ENCODE results near the gene NOB1. TPM values are rescaled to one million over a fixed set of nuclear protein-coding genes. Genes with fewer than 3 reads are reported as not detected.

NOB1 gene
- total RNA-seq, 4 donors from 2014 or later = 28.0 to 44.5 (median 40.1) TPM

DNA sequence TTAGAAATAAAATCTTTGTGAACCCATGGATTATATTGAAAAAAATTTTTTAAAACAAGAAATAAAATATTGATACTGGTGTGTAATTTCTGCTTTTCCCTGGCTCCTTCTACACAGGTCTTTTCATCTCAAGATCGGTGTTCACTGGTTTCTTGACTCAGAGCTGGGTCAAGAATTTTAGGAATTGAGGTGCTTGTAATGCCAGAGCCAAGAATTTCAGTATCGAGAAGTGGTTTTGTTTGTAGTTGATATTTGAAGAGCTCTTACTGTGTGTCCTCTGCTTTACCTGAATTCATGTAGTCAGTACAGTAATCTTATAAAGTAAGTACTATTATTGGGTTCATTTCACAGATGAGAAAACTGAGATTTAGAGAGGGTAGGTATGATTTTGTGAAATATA, 14.7 kb upstream of the NOB1 start:
- TF ChIP-seq, protein P1, sequence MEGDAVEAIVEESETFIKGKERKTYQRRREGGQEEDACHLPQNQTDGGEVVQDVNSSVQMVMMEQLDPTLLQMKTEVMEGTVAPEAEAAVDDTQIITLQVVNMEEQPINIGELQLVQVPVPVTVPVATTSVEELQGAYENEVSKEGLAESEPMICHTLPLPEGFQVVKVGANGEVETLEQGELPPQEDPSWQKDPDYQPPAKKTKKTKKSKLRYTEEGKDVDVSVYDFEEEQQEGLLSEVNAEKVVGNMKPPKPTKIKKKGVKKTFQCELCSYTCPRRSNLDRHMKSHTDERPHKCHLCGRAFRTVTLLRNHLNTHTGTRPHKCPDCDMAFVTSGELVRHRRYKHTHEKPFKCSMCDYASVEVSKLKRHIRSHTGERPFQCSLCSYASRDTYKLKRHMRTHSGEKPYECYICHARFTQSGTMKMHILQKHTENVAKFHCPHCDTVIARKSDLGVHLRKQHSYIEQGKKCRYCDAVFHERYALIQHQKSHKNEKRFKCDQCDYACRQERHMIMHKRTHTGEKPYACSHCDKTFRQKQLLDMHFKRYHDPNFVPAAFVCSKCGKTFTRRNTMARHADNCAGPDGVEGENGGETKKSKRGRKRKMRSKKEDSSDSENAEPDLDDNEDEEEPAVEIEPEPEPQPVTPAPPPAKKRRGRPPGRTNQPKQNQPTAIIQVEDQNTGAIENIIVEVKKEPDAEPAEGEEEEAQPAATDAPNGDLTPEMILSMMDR (IDR thresholded peaks at IDR 0.05; ENCODE audit: low read depth) = no peak

DNA sequence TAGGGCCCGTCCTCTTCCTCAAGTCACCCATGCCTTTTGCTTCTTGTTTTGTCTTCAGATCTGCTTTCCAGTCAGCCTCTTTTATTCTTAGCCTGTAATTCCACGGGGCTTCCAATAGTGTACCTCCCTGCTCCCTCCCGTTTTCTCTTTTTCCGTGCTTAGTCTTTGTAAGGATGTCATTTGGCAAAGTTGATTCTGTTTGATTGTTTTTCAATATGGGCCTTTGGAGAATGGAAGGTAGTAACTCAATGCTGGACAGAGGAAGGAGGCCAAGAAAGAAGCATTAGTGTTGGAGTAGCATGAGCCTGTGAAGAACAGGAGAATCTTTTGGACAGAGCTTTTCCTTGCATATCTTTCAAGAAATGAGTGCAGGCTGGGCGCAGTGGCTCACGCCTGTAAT, 13.9 kb upstream of the NOB1 start:
- TF ChIP-seq, protein P1 (IDR thresholded peaks at IDR 0.05; ENCODE audit: low read depth) = no peak

DNA sequence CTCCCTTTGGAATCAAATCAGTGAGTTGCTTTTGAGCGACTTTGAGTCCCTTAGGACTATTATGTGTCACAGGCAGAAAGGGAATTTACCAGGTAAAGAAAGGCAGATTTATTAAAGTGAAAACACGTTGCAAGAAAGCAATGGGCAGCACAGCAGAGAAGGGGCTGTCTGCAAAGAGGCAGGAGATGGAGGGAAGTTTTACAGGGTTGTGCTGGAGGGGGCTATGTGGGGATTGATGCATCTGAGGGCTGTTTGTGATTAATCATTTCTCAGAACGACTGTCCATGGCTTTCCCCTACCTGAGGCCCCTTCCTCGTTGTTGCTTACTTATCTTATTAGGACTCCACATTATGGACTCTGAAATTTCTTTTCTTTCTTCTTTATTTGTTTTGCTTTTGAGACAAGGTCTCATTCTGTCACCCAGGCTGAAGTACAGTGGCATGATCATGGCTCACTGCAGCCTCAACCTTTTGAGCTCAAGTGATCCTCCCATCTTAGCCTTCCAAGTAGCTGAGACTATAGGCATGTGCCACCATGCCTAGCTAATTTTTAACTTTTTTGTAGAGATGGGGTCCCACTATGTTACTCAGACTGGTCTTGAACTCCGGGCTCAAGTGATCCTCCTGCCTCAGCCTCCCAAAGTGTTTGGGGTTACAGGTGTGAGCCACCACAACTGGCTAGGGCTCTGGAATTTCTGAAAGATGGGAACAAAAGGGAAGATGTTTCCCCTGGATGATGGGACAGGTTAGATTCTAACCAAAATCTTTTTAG, 12.9 kb upstream of the NOB1 start:
- TF ChIP-seq, protein P1 (IDR thresholded peaks at IDR 0.05; ENCODE audit: low read depth) = no peak

DNA sequence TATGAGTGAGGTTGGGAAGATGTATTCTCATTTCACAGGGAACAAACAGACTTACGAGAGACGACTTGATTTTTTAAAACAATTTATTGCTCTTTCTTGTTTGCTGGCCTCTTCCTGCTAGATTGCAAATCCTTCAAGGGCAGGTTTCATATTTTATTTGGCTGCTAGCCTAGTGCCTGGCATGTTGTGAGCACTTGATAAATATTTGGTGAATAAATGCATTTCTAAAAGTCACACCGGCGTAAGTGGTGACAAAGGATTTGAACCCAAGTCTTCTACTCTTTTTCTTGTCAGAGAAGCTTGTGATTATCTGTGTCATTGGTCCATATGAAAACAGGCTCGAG, 8.8 kb upstream of the NOB1 start:
- TF ChIP-seq, protein P1 (IDR thresholded peaks at IDR 0.05; ENCODE audit: low read depth) = no peak

DNA sequence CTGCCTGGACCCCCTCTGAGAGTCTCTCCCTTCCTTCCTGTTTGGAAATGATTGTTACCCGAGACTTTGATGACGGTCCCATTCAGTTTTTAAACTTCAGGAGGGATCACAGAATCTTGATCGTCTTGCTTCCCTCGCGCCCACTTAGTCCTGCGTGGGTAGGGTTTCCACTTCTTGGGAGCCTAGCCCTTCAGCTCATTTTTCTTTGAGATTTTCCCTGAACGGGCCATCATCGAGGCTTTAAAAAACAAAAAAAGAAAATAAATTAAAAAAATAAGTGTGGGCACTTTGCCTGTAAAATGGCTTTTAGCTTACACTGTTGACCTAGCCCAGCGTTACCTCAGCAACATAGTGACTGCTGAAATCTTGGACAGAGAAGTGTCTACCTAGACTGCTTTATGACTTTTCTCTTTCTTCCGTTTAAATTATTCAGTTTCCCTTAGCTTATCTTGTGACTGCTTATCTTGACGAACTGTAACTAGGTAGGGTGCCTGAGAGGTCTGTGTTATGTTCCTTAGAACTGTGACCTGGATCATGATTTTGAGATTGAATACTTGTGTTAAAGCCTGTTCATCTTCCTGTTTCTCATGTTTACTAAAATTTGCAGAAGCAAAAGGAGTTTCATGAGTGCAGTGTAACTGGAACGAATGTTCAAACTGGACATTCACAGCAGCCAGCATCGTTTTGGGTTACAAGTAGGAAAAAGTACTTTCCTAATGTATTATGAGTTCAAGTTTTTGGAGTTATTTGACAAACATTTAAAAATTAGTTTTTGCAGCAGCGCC, 8.3 kb upstream of the NOB1 start:
- TF ChIP-seq, protein P1 (IDR thresholded peaks at IDR 0.05; ENCODE audit: low read depth) = no peak

DNA sequence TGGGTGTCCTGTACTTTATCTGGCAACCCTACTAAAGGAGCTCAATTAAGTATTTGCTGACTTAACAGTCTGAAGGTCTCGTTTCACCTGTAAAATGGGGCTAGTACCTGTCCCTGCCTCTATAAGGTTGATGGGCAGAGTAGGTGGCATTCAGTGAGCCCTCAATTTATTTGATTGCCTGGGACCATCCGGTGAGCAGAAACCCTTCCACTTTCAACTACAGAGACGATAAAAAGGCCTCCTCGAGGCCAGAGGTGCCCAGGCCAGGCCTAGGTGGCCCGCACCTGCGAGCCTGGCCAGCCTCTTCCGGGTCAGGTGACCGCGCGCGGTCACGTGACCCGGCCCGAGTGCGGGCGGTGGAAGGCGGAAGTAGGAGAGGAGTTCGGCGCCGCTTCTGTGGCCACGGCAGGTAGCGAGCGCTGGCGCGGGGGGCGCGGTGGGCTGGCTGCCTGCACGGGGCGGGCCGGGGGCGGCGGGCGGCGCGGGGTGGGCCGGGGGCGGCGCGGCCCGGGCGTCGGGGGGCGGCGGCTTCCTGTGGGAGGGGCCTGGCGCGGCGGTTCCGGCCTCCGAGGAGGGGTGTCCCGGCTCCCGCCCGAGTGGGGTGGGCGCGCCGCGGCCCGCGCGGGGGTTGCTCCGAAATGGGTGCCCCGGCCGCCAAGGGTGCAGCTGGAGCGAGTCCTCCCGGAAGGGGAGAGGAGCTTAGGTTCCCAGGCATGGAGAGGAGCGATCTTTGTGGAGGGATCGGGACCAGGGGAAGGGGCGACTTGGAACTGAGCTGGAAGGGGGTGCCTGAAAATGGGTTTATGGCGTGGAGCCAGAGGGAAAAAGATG, 7.5 kb upstream of the NOB1 start, which contains the start of gene WWP2:
Gene WWP2 (plus strand): TSS at position 350 of the 831 bp plus-strand sequence. CDS start 24,679 bp downstream, outside the sequence.
- TF ChIP-seq, protein P1 (IDR thresholded peaks at IDR 0.05; ENCODE audit: low read depth) = no peak

All from subcutaneous adipose tissue (tissue), 4 donors.